ENCODE results near the gene LIMA1. TPM values are rescaled to one million over a fixed set of nuclear protein-coding genes. Genes with fewer than 3 reads are reported as not detected.

The LIMA1 gene
- total RNA-seq, 1 donor from 2014 or later = 40.9 TPM

GRCh38 chr12:50234347-50234746, 49.0 kb downstream of the LIMA1 start:
- H3K27ac Mint-ChIP-seq = no peak overlapping the region
- no peaks in the 10 kb centered on the region for H3K9me3 Mint-ChIP-seq (ENCODE audit: low read depth)
- no peak for DNase-seq (ENCODE audit: low spot score, unreplicated experiment)
- no peaks in the 10 kb centered on the region for H3K4me1 Mint-ChIP-seq (ENCODE audit: low read depth)
- no peak for TF ChIP-seq CTCF (IDR thresholded peaks at IDR 0.05; ENCODE audit: unreplicated experiment)
- no peak overlapping the region for H3K4me3 Mint-ChIP-seq (ENCODE audit: low read depth)
- H3K36me3 Mint-ChIP-seq (ENCODE audit: insufficient read depth) = peaks cover 11% of the 10 kb centered on the region
- no peaks in the 10 kb centered on the region for H3K27me3 Mint-ChIP-seq

GRCh38 chr12:50232771-50233209, 50.5 kb downstream of the LIMA1 start:
- H3K9me3 Mint-ChIP-seq (ENCODE audit: low read depth) = no peaks in the 10 kb centered on the region
- H3K27me3 Mint-ChIP-seq = no peaks in the 10 kb centered on the region
- DNase-seq (ENCODE audit: low spot score, unreplicated experiment) = no peak

GRCh38 chr12:50232206-50232605, 51.1 kb downstream of the LIMA1 start:
- no peaks in the 10 kb centered on the region for H3K27me3 Mint-ChIP-seq
- TF ChIP-seq CTCF (IDR thresholded peaks at IDR 0.05; ENCODE audit: unreplicated experiment) = no peak
- H3K9me3 Mint-ChIP-seq (ENCODE audit: low read depth) = no peaks in the 10 kb centered on the region
- H3K36me3 Mint-ChIP-seq (ENCODE audit: insufficient read depth) = peaks cover 16% of the 10 kb centered on the region
- no peak for DNase-seq (ENCODE audit: low spot score, unreplicated experiment)
- no peaks in the 10 kb centered on the region for H3K4me1 Mint-ChIP-seq (ENCODE audit: low read depth)
- no peak overlapping the region for H3K27ac Mint-ChIP-seq
- H3K4me3 Mint-ChIP-seq (ENCODE audit: low read depth) = no peak overlapping the region

More at GRCh38 chr12:50232771-50233209, 50.5 kb downstream of the LIMA1 start:
- no peak overlapping the region for H3K4me3 Mint-ChIP-seq (ENCODE audit: low read depth)
- no peak for TF ChIP-seq CTCF (IDR thresholded peaks at IDR 0.05; ENCODE audit: unreplicated experiment)
- peak overlapping the region; percentile 84 for H3K27ac Mint-ChIP-seq
- no peaks in the 10 kb centered on the region for H3K4me1 Mint-ChIP-seq (ENCODE audit: low read depth)
- peaks cover 14% of the 10 kb centered on the region for H3K36me3 Mint-ChIP-seq (ENCODE audit: insufficient read depth)

- H3K4me1 Mint-ChIP-seq (ENCODE audit: low read depth) = no peaks in the 10 kb centered on the region
- H3K27ac Mint-ChIP-seq = no peak overlapping the region
- no peaks in the 10 kb centered on the region for H3K27me3 Mint-ChIP-seq
- peaks cover 13% of the 10 kb centered on the region for H3K36me3 Mint-ChIP-seq (ENCODE audit: insufficient read depth)
- TF ChIP-seq CTCF (IDR thresholded peaks at IDR 0.05; ENCODE audit: unreplicated experiment) = no peak
- no peak for DNase-seq (ENCODE audit: low spot score, unreplicated experiment)
- H3K4me3 Mint-ChIP-seq (ENCODE audit: low read depth) = no peak overlapping the region
- no peaks in the 10 kb centered on the region for H3K9me3 Mint-ChIP-seq (ENCODE audit: low read depth)
These were observed 52.0 kb downstream of the LIMA1 start for GRCh38 chr12:50231346-50231745.

DNA sequence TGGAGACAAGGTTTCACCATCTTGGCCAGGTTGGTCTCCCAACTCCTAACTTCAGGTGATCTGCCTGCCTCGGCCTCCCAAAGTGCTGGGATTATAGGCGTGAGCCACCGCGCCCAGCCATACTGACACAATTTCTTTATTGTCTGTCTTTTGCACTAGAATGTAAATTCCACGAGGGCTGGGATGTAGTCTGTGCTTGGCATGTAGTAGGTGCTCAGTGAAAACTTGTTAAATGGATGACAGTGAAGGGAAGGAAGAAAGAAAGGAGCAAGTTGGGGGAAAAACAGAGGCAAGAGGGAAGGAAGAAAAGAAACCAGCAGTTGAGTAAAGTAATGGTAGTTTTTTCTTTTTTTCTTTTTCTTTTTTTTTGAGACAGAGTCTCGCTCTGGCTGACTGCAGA, 53.1 kb downstream of the LIMA1 start:
- Mint-ChIP-seq H3K4me1 (ENCODE audit: low read depth) (no peaks in the 10 kb centered on the region), H3K4me3 (ENCODE audit: low read depth) (no peak overlapping the region), H3K27me3 (no peaks in the 10 kb centered on the region), H3K36me3 (ENCODE audit: insufficient read depth) (peaks cover 13% of the 10 kb centered on the region), H3K27ac (no peak overlapping the region), H3K9me3 (ENCODE audit: low read depth) (no peaks in the 10 kb centered on the region)
- DNase-seq (ENCODE audit: low spot score, unreplicated experiment) = no peak
- TF ChIP-seq CTCF (IDR thresholded peaks at IDR 0.05; ENCODE audit: unreplicated experiment) = no peak
